Endodermal cell (in vitro differentiated cells): ENCODE measurements around the gene ENAH. TPM values are rescaled to one million over a fixed set of nuclear protein-coding genes. Genes with fewer than 3 reads are reported as not detected.

Source experiments
- DNase-seq: peaks from one replicate; pipeline ENCODE4 v3.0.0-alpha.2; 2017
- H3K27ac ChIP-seq: 2 replicates; pipeline ENCODE4 v1.5.1; 2013; ENCODE audit warnings: mild to moderate bottlenecking, low read depth, low read length, moderate library complexity
- H3K27me3 ChIP-seq: 2 replicates; pipeline ENCODE4 v1.6.1; 2013; ENCODE audit warnings: mild to moderate bottlenecking, low read length, moderate library complexity; ENCODE audit not compliant: insufficient read depth, control insufficient read depth, poor library complexity, severe bottlenecking
- H3K36me3 ChIP-seq: 2 replicates; pipeline ENCODE4 v1.7.0; 2013; ENCODE audit warnings: mild to moderate bottlenecking, low read length, moderate library complexity; ENCODE audit not compliant: control insufficient read depth, insufficient read depth
- H3K4me1 ChIP-seq: one replicate; pipeline ENCODE4 v1.7.0; 2013; ENCODE audit warnings: low read length; ENCODE audit not compliant: control insufficient read depth, insufficient read depth
- H3K4me3 ChIP-seq: 2 replicates; pipeline ENCODE4 v1.5.1; 2013; ENCODE audit warnings: mild to moderate bottlenecking, low read length, moderate library complexity
- H3K9ac ChIP-seq: 2 replicates; pipeline ENCODE4 v1.6.1; 2013; ENCODE audit warnings: mild to moderate bottlenecking, low read length, moderate library complexity; ENCODE audit not compliant: poor library complexity, severe bottlenecking; ENCODE audit errors: extremely low read depth
- H3K9me3 ChIP-seq: 2 replicates; pipeline ENCODE4 v1.6.1; 2013; ENCODE audit warnings: mild to moderate bottlenecking, low read length, moderate library complexity; ENCODE audit not compliant: control insufficient read depth
- H3K27ac Mint-ChIP-seq: 2 replicates; pipeline ENCODE4 v1.8.0; 2020; ENCODE audit warnings: mixed read lengths
- H3K27me3 Mint-ChIP-seq: 2 replicates; pipeline ENCODE4 v1.8.0; 2021; ENCODE audit warnings: mild to moderate bottlenecking, mixed read lengths; ENCODE audit not compliant: insufficient read depth
- H3K36me3 Mint-ChIP-seq: 2 replicates; pipeline ENCODE4 v1.8.0; 2020; ENCODE audit warnings: low read depth, mixed read lengths
- H3K4me1 Mint-ChIP-seq: 2 replicates; pipeline ENCODE4 v1.8.0; 2020; ENCODE audit warnings: mixed read lengths
- H3K4me3 Mint-ChIP-seq: 2 replicates; pipeline ENCODE4 v1.8.0; 2020; ENCODE audit warnings: mild to moderate bottlenecking, moderate library complexity, mixed read lengths
- H3K9me3 Mint-ChIP-seq: 2 replicates; pipeline ENCODE4 v1.8.0; 2020; ENCODE audit warnings: mild to moderate bottlenecking, mixed read lengths
- CTCF ChIP-seq: fragments of 200-600 bp; sonication (generic); conservative IDR thresholded peaks from 2 replicates; pipeline ENCODE4 v1.5.0; 2021; ENCODE audit warnings: antibody characterized with exemption, mild to moderate bottlenecking
- WGBS, 2 experiments: methylation state at CpG; one replicate each; pipeline versions ENCODE4 v1.1.5 to v1.1.7; 2013; ENCODE audit warnings: missing lambda C conversion rate in 2 of 2, mixed read lengths in 1 of 2; ENCODE audit not compliant: insufficient coverage in 1 of 2, insufficient read length in 1 of 2; 5-methylcytosine and 5-hydroxymethylcytosine counted together
- total RNA-seq, 2 donors: library from RNA; stranded (reverse); fragmentation: NEBNext Ultra II Directional in 1 of 2; extraction: Animal tissue kit (Norgen Biotek cat#: 25700) in 1 of 2; gene quantifications; 2 replicates in 1 of 2; 3 replicates in 1 of 2; pipeline ENCODE4 v1.2.1, GENCODE V29; 2021

ENAH gene
- total RNA-seq, 2 donors from 2014 or later, result 263 to 267 TPM

GRCh38 chr1:225509770-225510169 is 143.2 kb downstream of the ENAH start:
- Histone ChIP-seq H3K27me3 (no peaks in the 10 kb centered on the region), H3K9me3 (no peaks in the 10 kb centered on the region), H3K36me3 (peaks cover 79% of the 10 kb centered on the region), H3K4me3 (no peak overlapping the region), H3K4me1 (peaks cover 11% of the 10 kb centered on the region), H3K9ac (no peak overlapping the region), H3K27ac (no peak overlapping the region)
- Mint-ChIP-seq H3K36me3 (peaks cover 58% of the 10 kb centered on the region), H3K4me3 (no peak overlapping the region), H3K27ac (peak overlapping the region; percentile 23), H3K9me3 (no peaks in the 10 kb centered on the region), H3K4me1 (peaks cover 23% of the 10 kb centered on the region), H3K27me3 (no peaks in the 10 kb centered on the region)
- DNase-seq, result no peak
- no peak for TF ChIP-seq CTCF
- WGBS, 2 experiments, result 89 to 100% methylated on average over 2 to 3 of the region's 3 CpGs

- 69 to 90% methylated on average over 2 of the region's 2 CpGs for WGBS, 2 experiments
- no peak for DNase-seq
- Mint-ChIP-seq H3K9me3 (no peaks in the 10 kb centered on the region), H3K4me3 (no peak overlapping the region), H3K36me3 (peaks cover 56% of the 10 kb centered on the region), H3K4me1 (peaks cover 22% of the 10 kb centered on the region), H3K27ac (peak overlapping the region; percentile 33), H3K27me3 (no peaks in the 10 kb centered on the region)
- Histone ChIP-seq H3K9ac (no peak overlapping the region), H3K36me3 (peaks cover 81% of the 10 kb centered on the region), H3K27me3 (no peaks in the 10 kb centered on the region), H3K4me1 (peaks cover 11% of the 10 kb centered on the region), H3K9me3 (no peaks in the 10 kb centered on the region), H3K27ac (no peak overlapping the region), H3K4me3 (no peak overlapping the region)
- TF ChIP-seq CTCF, result no peak
These were observed 143.6 kb downstream of the ENAH start for GRCh38 chr1:225509376-225509707.

GRCh38 chr1:225508538-225509375 is 144.2 kb downstream of the ENAH start:
- Mint-ChIP-seq H3K27ac (peak overlapping the region; percentile 33), H3K4me1 (peaks cover 22% of the 10 kb centered on the region), H3K36me3 (peaks cover 57% of the 10 kb centered on the region), H3K27me3 (no peaks in the 10 kb centered on the region), H3K4me3 (no peak overlapping the region), H3K9me3 (no peaks in the 10 kb centered on the region)
- no peak for TF ChIP-seq CTCF
- WGBS, 2 experiments, result 91% methylated on average over 8 to 11 of the region's 12 CpGs
- no peak for DNase-seq
- Histone ChIP-seq H3K27ac (peak overlapping the region; percentile 3), H3K4me1 (peaks cover 11% of the 10 kb centered on the region), H3K27me3 (no peaks in the 10 kb centered on the region), H3K4me3 (no peak overlapping the region), H3K9ac (no peak overlapping the region), H3K9me3 (no peaks in the 10 kb centered on the region), H3K36me3 (peaks cover 85% of the 10 kb centered on the region)
